ENCODE results near the gene UBE2I. TPM values are rescaled to one million over a fixed set of nuclear protein-coding genes. Genes with fewer than 3 reads are reported as not detected.

UBE2I gene
- total RNA-seq, 1 experiment from 2014 or later: 212 TPM

DNA sequence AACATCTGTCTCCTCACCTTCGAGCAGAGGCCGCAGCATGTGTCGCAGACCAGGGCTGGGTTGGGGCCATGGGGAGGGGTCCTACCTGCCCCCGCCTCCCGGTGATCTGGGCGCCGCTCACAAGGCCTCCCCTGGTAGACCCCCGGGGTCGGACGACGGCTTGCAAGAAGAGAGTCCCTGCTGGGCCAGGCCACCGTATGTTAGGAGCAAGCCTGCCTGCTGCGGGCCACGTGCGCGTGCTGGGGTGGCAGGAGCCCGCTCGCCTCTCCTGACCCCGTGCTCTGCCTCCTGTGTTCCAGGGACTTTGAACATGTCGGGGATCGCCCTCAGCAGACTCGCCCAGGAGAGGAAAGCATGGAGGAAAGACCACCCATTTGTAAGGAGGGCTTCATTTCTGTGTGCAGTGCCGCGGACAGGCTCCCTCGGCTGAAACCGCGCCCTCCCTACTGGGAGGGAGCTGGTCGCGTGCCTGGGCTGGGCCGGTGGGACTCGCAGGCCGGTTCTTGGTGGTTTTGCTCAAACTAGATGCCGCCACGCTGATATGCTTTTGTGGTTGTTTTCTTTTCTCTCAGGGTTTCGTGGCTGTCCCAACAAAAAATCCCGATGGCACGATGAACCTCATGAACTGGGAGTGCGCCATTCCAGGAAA, 4.4 kb downstream of the UBE2I start:
- Histone ChIP-seq H3K4me2 (ENCODE audit: low read length) (no peak overlapping the region), H3K36me3 (ENCODE audit: control insufficient read depth in 1 of 2, insufficient read depth in 2 of 2, low read length in 2 of 2) (peaks cover 32 to 64% of the 10 kb centered on the region in 2 experiments), H3K9me3 (ENCODE audit: control insufficient read depth in 1 of 2, insufficient read depth in 1 of 2, low read depth in 1 of 2, low read length in 2 of 2) (no peaks in the 10 kb centered on the region), H3K79me2 (ENCODE audit: insufficient read depth, low read length) (peaks cover 89% of the 10 kb centered on the region), H3K9me2 (ENCODE audit: insufficient read depth) (no peaks in the 10 kb centered on the region), H2AFZ (ENCODE audit: low read depth, low read length, poor library complexity, severe bottlenecking) (no peak overlapping the region), H3K27me3 (ENCODE audit: insufficient read depth, low read length) (no peaks in the 10 kb centered on the region), H3K27ac (ENCODE audit: low read depth, low read length) (no peak overlapping the region; the same call in 1 of the 2 replicates), H4K20me1 (ENCODE audit: insufficient read depth) (peaks cover 29% of the 10 kb centered on the region; the same call in 1 of the 2 replicates), H3K4me3 (replicated peaks in 1 of 2; ENCODE audit: low read depth in 1 of 2, low read length in 2 of 2) (no peak overlapping the region), H3K9ac (ENCODE audit: low read length) (no peak overlapping the region), H3K4me1 (ENCODE audit: control insufficient read depth in 1 of 2, insufficient read depth in 2 of 2, low read length in 2 of 2) (peaks cover 7 to 22% of the 10 kb centered on the region in 2 experiments; a peak in 3 of 4 replicates)
- no TSS peak for BruUV-seq (replicated peaks)
- intact Hi-C loops (cut with micrococcal nuclease): no loop called here
- ChIA-PET CTCF (interaction anchor here (1.1 kb wide), 1 partner anchor 16 kb away, joined by 3 read pairs; no protein-coding TSS in a partner anchor), POLR2A (no interaction called here), RAD21 (ENCODE audit: low non-redundant PET in 1 of 2, low total read pairs in 2 of 2, uncharacterized antibody in 2 of 2, unreplicated experiment in 2 of 2) (no interaction called here)
- no peak for ATAC-seq
- DNase-seq (ENCODE audit: low read depth, low spot score): no peak
- TF ChIP-seq EZH2phosphoT487 (IDR thresholded peaks at IDR 0.05; ENCODE audit: borderline replicate concordance): no peak
- TF ChIP-seq, protein P1, sequence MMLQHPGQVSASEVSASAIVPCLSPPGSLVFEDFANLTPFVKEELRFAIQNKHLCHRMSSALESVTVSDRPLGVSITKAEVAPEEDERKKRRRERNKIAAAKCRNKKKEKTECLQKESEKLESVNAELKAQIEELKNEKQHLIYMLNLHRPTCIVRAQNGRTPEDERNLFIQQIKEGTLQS (IDR thresholded peaks at IDR 0.05): no peak
- TF ChIP-seq CEBPB (IDR thresholded peaks at IDR 0.05; ENCODE audit: low read depth): no peak
- TF ChIP-seq CBX3 (IDR thresholded peaks at IDR 0.05; ENCODE audit: low read depth): no peak
- no peak for TF ChIP-seq SIN3A (IDR thresholded peaks at IDR 0.05; ENCODE audit: low read depth)
- TF ChIP-seq, protein P2, sequence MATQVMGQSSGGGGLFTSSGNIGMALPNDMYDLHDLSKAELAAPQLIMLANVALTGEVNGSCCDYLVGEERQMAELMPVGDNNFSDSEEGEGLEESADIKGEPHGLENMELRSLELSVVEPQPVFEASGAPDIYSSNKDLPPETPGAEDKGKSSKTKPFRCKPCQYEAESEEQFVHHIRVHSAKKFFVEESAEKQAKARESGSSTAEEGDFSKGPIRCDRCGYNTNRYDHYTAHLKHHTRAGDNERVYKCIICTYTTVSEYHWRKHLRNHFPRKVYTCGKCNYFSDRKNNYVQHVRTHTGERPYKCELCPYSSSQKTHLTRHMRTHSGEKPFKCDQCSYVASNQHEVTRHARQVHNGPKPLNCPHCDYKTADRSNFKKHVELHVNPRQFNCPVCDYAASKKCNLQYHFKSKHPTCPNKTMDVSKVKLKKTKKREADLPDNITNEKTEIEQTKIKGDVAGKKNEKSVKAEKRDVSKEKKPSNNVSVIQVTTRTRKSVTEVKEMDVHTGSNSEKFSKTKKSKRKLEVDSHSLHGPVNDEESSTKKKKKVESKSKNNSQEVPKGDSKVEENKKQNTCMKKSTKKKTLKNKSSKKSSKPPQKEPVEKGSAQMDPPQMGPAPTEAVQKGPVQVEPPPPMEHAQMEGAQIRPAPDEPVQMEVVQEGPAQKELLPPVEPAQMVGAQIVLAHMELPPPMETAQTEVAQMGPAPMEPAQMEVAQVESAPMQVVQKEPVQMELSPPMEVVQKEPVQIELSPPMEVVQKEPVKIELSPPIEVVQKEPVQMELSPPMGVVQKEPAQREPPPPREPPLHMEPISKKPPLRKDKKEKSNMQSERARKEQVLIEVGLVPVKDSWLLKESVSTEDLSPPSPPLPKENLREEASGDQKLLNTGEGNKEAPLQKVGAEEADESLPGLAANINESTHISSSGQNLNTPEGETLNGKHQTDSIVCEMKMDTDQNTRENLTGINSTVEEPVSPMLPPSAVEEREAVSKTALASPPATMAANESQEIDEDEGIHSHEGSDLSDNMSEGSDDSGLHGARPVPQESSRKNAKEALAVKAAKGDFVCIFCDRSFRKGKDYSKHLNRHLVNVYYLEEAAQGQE (IDR thresholded peaks at IDR 0.05; ENCODE audit: low read depth): no peak
- TF ChIP-seq POLR2A (IDR thresholded peaks at IDR 0.05; ENCODE audit: borderline replicate concordance, extremely low read depth, insufficient read depth, insufficient read length): no peak
- no peak for TF ChIP-seq TCF7L2 (IDR thresholded peaks at IDR 0.05; ENCODE audit: borderline replicate concordance, extremely low read depth, insufficient read depth, insufficient read length)
- no peak for TF ChIP-seq ZNF274 (IDR thresholded peaks at IDR 0.05; ENCODE audit: low read depth, low read length)
- TF ChIP-seq, protein P3, sequence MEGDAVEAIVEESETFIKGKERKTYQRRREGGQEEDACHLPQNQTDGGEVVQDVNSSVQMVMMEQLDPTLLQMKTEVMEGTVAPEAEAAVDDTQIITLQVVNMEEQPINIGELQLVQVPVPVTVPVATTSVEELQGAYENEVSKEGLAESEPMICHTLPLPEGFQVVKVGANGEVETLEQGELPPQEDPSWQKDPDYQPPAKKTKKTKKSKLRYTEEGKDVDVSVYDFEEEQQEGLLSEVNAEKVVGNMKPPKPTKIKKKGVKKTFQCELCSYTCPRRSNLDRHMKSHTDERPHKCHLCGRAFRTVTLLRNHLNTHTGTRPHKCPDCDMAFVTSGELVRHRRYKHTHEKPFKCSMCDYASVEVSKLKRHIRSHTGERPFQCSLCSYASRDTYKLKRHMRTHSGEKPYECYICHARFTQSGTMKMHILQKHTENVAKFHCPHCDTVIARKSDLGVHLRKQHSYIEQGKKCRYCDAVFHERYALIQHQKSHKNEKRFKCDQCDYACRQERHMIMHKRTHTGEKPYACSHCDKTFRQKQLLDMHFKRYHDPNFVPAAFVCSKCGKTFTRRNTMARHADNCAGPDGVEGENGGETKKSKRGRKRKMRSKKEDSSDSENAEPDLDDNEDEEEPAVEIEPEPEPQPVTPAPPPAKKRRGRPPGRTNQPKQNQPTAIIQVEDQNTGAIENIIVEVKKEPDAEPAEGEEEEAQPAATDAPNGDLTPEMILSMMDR (IDR thresholded peaks at IDR 0.05 in 2 of 3, conservative IDR thresholded peaks at IDR 0.05 in 1 of 3; ENCODE audit: borderline replicate concordance in 1 of 3, insufficient read depth in 1 of 3, low read depth in 2 of 3, low read length in 2 of 3): no peak

Measured in HCT116 (cell line).